C4-2B (cell line): ENCODE results near the gene LIX1.
"Not testable (repeated sequence)": the region's sequence is repeated elsewhere in the genome, so short reads cannot be mapped to it uniquely, and the experiment has no call there.

Source experiments
- H3K27ac ChIP-seq: fragments of 450-650 bp; 2 replicates; pipeline ENCODE4 v1.5.1; 2017
- CTCF ChIP-seq: fragments of 450-650 bp; conservative IDR thresholded peaks from 2 replicates; pipeline ENCODE4 v1.5.1; 2017; ENCODE audit warnings: mild to moderate bottlenecking
- ZFX ChIP-seq: fragments of 450-650 bp; IDR thresholded peaks from 2 replicates; pipeline ENCODE4 v1.6.1; 2017

Gene LIX1

GRCh38 chr5:97087138-97087537, 55.3 kb downstream of the LIX1 start:
- TF ChIP-seq CTCF = no peak
- TF ChIP-seq ZFX = no peak
- H3K27ac ChIP-seq = no peak overlapping the region

DNA sequence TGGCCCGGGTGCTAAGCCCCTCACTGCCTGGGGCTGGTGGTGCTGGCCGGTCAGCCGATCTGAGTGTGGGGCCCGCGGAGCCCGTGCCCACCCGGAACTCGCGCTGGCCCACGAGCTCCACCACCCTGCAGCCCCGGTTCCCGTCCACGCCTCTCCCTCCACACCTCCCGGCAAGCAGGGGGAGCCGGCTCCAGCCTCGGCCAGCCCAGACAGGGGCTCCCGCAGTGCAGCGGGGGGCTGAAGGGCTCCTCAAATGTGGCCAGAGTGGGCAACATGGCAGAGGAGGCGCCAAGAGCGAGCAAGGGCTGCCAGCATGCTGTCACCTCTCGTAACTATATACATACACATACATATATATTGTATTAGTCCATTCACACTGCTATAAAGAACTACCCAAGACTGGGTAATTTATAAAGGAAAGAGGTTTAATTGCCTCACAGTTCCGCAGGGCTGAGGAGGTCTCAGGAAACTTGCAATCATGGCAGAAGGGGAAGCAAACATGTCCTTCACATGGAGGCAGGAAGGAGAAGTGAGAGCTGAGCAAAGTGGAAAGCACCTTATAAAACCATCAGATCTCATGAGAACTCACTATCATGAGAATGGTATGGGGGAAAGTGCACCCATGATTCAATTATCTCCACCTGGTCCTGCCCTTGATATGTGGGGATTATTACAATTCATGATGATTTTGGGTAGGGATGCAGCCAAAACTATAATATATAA, 56.8 kb downstream of the LIX1 start:
- TF ChIP-seq CTCF (no peak), ZFX (no peak)
- no peak overlapping the region for H3K27ac ChIP-seq

- H3K27ac ChIP-seq = not testable (repeated sequence)
These were observed 57.5 kb downstream of the LIX1 start for GRCh38 chr5:97084782-97085458.

GRCh38 chr5:97078958-97079743, 63.3 kb downstream of the LIX1 start:
- H3K27ac ChIP-seq = no peak overlapping the region; the same call in 1 of the 2 replicates
- TF ChIP-seq ZFX (no peak), CTCF (no peak)

GRCh38 chr5:97077246-97077645, 65.2 kb downstream of the LIX1 start:
- no peak for TF ChIP-seq CTCF
- H3K27ac ChIP-seq = 0 out of 2 replicates have a peak overlapping the region, but pooled peaks have one; percentile 35

DNA sequence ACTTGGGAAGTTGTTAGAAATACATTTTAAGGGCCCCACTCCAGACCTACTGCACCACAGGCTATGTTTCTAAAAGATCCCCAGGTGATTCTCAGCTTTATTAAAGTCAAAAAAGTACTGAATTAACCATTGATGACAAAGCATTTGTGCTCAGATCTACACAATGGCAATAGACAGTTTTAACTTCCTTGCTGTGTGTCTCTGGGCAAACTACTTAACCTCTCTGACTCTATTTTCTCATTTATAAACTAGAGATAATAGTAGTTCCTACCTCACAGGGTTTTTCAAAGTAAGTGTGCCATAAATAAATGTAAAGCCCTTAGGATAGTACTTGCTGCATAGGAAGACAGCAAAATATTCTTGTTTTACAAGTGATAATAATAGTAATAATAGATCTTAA, 66.3 kb downstream of the LIX1 start:
- no peak overlapping the region for H3K27ac ChIP-seq
- TF ChIP-seq ZFX (no peak), CTCF (no peak)

- TF ChIP-seq ZFX = no peak
- no peak for TF ChIP-seq CTCF
- H3K27ac ChIP-seq = no peak overlapping the region
These were observed 66.8 kb downstream of the LIX1 start for GRCh38 chr5:97075649-97076048.
